Measurements from ENCODE around the gene PRKCE. TPM values are rescaled to one million over a fixed set of nuclear protein-coding genes. Genes with fewer than 3 reads are reported as not detected.

The PRKCE gene
- total RNA-seq, 1 experiment from 2014 or later, result 1.3 TPM

- Histone ChIP-seq H4K5ac (ENCODE audit: insufficient read length, low read depth, low read length) (no peak overlapping the region), H3K23me2 (ENCODE audit: insufficient read length, low read depth, low read length, poor library complexity, severe bottlenecking) (no peaks in the 10 kb centered on the region), H3K4ac (ENCODE audit: low read depth, low read length) (no peak overlapping the region), H3K79me1 (ENCODE audit: insufficient read depth, low read depth, low read length, poor library complexity, severe bottlenecking) (no peaks in the 10 kb centered on the region), H3K9ac (ENCODE audit: extremely low read depth, insufficient read length, low read length) (no peak overlapping the region), H3K23ac (ENCODE audit: insufficient read length, low read depth, low read length) (no peak overlapping the region), H2BK5ac (ENCODE audit: insufficient read length, low read length) (no peak overlapping the region), H3K4me1 (ENCODE audit: insufficient read depth, low read length) (no peaks in the 10 kb centered on the region), H3K9me3 (ENCODE audit: control insufficient read depth, low read depth, low read length) (no peaks in the 10 kb centered on the region), H3K56ac (ENCODE audit: insufficient read length, low read depth, low read length) (no peak overlapping the region), H3T11ph (ENCODE audit: low read length) (no peak overlapping the region), H2AFZ (ENCODE audit: low read length) (no peak overlapping the region), H2BK20ac (ENCODE audit: low read depth, low read length, poor library complexity, severe bottlenecking) (no peak overlapping the region), H3K14ac (ENCODE audit: insufficient read depth, low read length) (no peak overlapping the region), H3K18ac (ENCODE audit: insufficient read length, low read depth, low read length) (no peak overlapping the region), H2BK12ac (ENCODE audit: insufficient read length, low read depth, low read length) (no peak overlapping the region), H3K4me2 (ENCODE audit: insufficient read depth, insufficient read length, low read length) (no peak overlapping the region), H3K79me2 (ENCODE audit: insufficient read depth, low read length) (no peaks in the 10 kb centered on the region), H2BK120ac (ENCODE audit: low read depth, low read length, poor library complexity, severe bottlenecking) (no peak overlapping the region), H2AK5ac (ENCODE audit: insufficient read length, low read length) (no peak overlapping the region), H4K20me1 (ENCODE audit: control insufficient read depth, insufficient read depth, insufficient read length) (no peaks in the 10 kb centered on the region), H4K8ac (replicated peaks; ENCODE audit: insufficient read length, low read depth, low read length) (no peak overlapping the region), H2BK15ac (ENCODE audit: low read depth, low read length) (no peak overlapping the region), H3K27ac (ENCODE audit: insufficient read length, low read depth, low read length) (no peak overlapping the region), H4K91ac (ENCODE audit: insufficient read length, low read depth, low read length) (no peak overlapping the region), H3K27me3 (ENCODE audit: insufficient read depth, low read length) (no peaks in the 10 kb centered on the region)
- Mint-ChIP-seq H3K4me1 (peaks cover 13% of the 10 kb centered on the region in 2 experiments), H3K27me3 (ENCODE audit: low read depth) (no peaks in the 10 kb centered on the region; the same call in 1 of the 2 replicates), H3K27ac (no peak overlapping the region), H3K36me3 (ENCODE audit: insufficient read depth in 1 of 3, low read depth in 3 of 3) (peaks cover 1 to 5% (median 3%) of the 10 kb centered on the region in 3 experiments; a peak in 3 of 7 replicates), H3K4me3 (no peak overlapping the region), H3K9me3 (peaks cover 5 to 16% of the 10 kb centered on the region in 2 experiments; a peak in 3 of 5 replicates)
- no peak for DNase-seq
- TF ChIP-seq, protein P1, sequence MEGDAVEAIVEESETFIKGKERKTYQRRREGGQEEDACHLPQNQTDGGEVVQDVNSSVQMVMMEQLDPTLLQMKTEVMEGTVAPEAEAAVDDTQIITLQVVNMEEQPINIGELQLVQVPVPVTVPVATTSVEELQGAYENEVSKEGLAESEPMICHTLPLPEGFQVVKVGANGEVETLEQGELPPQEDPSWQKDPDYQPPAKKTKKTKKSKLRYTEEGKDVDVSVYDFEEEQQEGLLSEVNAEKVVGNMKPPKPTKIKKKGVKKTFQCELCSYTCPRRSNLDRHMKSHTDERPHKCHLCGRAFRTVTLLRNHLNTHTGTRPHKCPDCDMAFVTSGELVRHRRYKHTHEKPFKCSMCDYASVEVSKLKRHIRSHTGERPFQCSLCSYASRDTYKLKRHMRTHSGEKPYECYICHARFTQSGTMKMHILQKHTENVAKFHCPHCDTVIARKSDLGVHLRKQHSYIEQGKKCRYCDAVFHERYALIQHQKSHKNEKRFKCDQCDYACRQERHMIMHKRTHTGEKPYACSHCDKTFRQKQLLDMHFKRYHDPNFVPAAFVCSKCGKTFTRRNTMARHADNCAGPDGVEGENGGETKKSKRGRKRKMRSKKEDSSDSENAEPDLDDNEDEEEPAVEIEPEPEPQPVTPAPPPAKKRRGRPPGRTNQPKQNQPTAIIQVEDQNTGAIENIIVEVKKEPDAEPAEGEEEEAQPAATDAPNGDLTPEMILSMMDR (conservative IDR thresholded peaks at IDR 0.05), result no peak
- no CpG with 5 or more reads among the region's 1 CpG for WGBS (ENCODE audit: extremely low coverage, insufficient read length, low lambda C conversion rate)
Measured at GRCh38 chr2:46096260-46096659, 444.8 kb downstream of the PRKCE start.
